Smooth muscle cell of the brain vasculature (primary cell): ENCODE measurements around the gene PRKG1.
"Not testable (repeated sequence)": the region's sequence is repeated elsewhere in the genome, so short reads cannot be mapped to it uniquely, and the experiment has no call there.

Source experiments
- DNase-seq: peaks from one replicate; pipeline ENCODE4 v3.0.0-alpha.2; 2012; ENCODE audit warnings: low read depth, low spot score

The PRKG1 gene

DNA sequence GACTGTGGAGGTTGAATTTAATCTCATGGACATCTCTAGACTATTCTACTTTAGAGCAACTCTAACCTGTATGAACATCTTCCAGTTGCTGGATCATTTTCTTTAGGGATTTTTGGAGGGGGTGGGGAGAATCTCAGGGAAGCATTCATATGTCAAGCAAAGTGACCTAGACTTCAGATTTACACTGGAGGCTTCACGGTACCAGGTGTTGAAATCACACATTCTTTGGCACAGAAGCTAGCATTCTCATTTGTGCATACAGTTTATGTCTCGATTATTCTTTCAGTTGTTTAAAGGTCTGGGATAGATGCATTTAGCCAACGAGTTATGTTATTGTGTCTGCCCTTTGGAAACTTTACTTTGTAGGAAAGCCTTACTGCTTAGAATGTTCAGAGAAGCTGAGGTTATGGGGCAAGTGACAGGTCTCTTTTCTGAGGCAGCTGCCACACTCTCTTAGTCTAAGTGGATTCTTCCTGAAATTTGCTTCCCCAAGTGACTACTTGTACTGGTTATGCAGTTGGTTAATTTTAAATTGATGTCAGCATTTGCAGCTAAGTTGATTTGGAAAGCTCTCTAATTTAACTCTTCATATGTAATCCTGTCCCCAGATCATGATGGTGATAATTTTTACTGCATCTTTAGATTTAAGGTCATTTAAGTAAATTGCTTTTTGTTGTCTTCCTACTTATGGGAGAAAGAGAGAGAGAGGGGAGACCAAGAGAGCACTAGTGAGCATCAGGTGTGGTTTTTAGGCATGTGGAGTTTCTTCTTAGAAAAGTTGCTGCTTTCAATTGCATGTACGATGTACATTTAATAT lies 153.8 kb downstream of the PRKG1 start:
- no peak for DNase-seq

DNA sequence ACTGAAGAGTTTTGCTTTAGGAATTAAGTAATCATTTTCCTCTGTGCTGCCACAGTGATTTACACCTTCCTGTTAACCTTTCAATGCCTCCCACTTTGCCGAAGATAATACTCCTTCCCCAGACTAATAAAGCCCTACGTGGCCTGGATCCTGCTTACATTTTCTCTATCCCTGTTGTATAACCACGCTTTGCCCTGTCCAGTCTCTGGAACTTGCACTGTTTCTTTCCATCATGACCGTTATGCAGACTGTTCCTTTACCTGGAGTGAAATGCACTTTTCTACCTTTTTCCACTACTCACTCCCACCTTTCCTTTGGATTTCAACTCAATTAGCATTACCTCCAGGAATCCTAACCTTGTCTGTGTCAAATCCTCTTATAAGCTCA lies 154.4 kb downstream of the PRKG1 start:
- DNase-seq: no peak

DNA sequence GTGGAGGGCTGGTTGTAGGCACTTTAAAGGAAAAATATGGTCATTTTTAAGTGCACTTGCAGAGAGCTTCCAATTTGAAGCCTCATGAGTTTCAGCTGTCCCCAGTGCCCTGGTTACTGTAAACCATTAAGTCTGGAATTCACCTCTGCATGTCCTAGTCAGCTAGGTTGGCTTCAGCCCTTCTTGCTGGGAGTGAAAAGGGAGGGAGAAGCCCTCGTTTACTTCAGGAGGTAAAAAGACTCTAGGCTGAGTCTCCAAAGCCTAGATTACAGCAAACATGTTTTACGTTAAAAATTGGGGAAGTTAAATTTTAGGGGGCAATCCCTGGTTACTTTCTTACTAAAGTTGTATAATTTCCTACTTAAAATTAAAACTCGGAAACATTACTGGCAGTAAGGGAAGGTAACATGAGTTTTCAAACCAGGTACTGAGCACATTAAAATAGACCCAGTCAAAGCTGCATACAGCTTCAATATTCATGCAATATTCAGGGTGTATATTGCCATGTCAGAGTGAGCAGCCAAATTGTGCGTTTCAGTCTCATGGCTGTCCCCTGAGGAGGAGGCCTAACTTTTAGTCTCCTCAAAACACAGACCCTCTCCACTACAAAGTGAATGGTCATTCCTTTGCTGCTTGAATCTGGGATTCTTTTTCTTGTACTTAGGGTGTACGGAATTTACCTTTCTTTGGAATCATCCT lies 156.7 kb downstream of the PRKG1 start:
- DNase-seq: no peak

DNA sequence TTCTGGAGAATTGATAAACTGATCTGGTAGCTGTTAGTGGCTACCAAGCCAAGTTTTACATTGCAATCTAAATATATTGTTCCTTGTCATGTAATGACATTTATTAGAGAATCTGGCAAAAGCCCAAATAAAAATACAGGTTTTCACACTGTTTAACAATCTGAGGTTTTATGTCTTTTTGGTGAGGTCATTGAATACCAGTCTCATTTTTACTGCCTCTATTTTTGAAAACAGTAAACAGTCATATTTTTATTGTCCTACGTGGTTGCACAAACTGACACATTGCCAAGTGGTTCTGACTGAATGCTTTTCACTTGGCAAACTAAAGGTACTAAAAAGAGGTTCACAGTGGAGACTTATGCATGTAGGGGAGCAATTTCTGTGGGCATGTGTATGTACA lies 157.5 kb downstream of the PRKG1 start:
- DNase-seq: no peak

DNA sequence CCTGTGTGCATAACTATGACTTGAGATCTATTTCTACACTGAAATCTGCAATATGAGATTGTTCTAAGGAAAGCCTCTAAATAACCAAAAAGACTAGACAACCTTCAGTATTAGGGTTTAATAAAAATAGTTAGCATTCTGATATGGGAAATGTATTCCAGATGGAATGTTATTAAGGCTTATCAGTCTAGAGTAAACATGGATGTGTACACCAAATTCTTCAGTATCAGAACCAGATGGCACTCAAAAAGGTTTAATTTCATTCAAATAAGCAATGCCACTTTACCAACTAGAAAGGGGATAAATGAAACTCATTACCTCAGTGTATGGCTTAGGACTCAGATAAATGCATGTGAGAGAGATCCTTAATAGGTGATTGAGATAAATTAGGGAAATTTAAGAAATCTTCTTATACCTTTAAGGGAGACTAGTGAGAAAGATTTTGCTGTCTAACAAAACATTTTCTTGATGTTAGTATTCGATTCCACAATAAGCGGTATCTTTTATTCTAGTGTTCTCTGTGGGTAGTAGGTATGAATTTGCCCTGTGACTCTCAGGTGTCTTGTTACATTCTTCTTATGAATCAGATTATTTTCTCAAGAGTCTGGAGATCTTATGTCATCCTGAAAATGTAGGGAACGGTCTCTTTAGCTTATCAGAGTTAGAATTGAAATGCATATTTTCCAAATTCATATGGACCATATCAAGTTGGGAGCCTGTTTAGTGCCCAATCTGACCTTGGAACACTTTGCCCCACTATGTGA lies 159.2 kb downstream of the PRKG1 start:
- DNase-seq: no peak

DNA sequence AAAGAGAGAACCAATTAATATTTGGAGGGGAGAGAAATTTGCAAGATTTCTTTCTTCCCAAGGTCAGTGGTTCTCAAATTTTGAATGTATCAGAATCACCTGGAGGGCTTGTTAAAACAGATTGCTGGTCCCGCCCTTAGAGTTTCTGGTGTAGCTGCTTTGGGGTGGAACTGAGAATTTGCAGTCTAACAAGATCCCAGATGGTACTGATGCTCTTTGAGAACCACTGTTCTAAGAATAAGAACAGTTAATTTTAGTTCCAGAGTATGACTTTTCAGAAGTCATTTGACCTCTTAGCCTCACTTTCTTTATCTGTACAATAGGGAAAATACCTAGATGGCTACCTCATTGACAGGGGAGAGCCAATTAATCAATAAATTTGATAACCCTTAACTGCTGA lies 161.6 kb downstream of the PRKG1 start:
- no peak for DNase-seq

DNA sequence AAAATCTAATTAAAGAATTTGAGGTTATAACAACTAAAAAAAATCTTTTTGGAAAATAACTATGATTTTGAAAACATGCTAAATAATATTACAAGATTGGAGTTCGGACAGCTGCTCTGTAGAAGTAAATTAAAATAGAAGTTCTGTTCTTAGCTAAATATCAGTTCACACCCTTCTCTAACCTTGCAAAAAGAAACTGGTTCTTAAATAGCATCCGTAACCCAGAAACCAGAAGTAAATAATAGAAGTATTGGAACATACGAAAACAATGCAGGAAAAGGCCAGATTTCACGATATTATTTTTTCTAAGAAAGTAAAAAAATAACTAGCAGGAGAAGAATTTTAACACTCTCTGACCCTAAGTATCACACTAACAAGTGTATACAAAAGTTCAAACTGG lies 164.7 kb downstream of the PRKG1 start:
- no peak for DNase-seq

DNA sequence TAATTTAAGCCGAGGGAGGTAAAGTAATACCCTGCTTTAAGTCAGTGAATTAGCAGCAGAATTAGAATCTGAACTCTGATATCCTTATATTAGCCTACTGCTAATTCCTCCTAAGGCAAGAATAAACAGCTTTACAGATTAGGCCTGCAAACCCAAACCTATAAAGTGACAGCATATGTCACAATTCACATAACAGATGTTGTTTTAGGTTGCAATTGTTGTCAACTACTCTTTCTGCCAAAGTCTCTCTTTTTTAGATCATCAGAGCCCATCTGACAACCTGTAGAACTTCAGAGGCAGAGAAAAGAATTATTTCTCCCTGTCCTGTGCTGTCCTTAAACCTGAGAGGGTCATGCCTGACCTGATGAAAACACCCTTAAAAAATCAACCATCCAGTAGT lies 167.2 kb downstream of the PRKG1 start:
- DNase-seq: no peak

DNA sequence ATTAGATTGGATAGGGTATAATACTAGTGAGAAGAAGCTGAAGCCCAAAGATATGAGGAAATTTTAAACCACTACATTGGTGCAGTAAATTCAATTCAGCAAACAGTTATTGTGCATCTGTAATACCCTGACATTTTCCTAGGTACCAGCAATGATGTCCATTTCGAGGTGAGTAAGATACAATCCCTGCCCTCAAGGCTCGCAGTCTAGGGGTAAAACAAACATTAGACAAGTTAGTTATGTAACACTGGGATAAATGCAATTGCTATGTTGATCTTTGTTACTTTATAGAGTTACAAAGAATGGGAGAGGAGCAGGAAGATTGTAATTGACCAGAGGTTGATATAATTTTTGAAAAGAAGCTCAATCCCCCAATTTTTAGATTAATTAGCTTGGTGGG lies 168.1 kb downstream of the PRKG1 start:
- no peak for DNase-seq

DNA sequence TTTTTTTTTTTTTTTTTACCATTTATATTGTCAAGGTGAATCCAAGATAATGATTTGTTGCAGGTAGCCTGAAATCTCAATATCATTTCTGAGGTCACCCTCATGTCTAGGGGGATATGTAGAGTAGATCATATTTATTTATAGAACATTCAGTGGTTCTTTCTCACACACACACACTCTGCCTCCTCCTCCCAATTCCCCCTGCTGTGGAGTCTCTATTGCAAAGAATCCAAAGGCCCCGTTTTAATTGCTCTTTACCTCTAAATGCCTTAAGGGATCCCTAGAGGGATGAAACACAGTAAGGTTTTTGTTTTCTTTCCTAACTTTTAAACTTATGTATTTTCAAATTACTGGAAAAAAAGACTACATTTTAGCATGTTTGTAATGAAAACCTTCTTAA lies 170.0 kb downstream of the PRKG1 start:
- no peak for DNase-seq

DNA sequence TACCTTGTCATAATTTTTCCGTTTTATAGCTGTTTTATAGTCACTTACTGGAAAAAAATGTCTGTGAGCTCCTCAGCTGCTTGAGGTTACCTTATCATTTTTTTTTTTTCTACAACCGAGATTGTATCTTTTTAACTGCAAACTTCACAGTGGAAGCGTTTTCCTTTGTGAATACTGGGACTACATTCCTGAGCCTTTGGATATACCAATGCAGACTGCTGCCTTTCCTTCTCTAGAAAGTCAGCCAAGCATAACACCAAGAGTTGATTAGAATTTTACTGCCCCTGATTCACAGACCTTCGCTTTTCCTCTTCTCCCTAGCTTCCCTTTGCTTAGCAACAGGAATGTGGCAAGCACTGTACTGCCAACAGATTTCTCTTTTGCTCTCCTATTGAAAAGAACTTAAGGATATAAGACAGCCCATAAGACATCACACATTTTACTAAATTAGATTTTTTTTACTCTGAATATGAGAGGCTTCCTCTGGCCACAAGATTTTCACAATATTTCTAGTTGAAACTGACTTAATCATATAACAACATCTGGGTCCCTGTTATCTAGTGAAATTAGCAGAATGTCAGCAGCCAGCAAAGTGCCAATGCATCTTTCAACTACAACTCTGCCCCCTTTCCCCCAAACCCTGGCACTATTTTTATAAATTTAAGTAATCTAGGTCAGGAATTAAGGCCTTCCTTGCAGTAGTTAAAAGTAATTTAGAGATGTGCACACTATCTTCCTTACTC lies 170.6 kb downstream of the PRKG1 start:
- DNase-seq: no peak

DNA sequence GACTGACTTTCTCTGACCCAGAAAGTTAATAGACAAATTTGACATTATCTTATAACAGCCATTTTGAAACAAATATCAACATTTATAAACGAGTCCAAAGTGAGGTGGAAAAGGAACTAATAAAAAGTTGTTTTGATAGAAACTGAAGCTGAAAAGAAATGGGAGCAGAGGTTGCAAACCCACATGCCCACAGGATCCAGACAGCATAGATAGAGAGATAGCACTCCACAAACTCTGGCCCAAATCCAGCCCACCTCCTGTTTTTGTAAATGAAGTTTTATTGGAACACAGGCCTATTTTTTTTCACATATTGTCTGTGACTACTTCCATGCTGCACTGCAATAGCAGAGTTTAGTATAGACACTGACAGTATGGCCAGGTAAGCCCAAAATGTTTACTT lies 171.9 kb downstream of the PRKG1 start:
- no peak for DNase-seq

DNA sequence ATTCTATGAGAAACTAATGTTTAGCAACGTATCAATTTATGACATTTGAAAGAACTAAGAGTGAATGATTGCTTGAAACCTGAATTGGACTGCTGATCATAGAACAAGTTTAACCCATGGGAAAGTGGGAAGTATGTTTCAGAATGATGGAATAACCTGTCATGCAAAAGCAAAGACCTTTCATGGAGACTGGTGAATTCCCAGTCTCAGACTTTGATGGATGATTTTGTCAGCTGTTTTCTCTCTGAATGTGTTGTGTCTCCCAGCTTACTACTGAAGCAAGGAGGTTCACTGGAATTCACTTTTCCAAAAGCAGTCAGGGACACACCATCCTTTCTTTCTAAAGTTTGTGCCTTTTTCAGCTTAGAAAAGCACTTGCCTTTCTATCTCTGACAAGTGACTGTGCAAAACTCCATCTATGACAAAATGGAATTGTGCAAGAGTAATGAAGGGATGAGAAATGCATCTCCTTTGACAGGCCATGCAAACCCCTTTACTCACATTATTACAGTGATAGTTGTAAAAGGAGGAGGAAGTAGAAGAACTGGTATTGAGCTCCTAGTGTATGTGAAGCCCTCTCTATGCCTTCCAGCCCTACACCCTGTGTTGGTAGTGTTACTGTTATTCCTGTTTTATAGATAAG lies 176.1 kb downstream of the PRKG1 start:
- DNase-seq: no peak

DNA sequence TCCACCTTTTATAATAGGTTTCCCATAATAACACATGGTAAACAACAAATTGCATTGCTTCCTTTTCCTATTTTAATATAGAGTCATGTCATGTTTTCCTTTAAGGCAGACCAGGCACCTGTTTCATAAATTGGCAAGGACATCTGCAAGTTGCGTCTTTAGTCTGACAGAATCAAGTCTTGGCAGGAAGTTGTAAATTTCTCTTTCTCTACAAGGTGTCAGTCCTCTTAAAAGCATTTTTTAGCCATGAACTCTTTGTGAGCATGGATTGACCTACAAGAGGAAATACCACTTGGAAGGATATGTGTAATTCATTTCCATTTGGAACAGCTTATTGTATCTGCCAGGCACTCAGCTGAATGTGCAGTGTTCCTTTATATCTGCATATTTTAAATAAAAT lies 176.8 kb downstream of the PRKG1 start:
- no peak for DNase-seq

DNA sequence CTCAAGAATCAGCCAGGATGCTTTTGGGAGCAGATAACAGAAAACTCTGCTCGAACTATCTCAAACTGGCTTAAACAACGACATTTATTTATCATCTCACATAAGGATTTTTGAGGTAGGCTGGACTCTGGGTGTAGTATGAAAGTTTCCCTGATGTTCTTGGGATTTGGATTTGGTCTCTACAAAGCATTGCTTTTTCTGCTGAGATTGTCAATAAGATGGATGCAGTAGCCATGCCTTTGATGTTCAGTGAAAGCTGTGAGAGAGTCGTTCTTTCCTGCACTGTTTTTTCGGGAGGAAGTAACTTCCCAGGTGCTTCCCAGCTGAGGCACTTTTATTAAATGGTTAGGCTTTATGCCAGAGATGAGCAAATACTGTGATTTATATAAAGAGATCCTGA lies 181.1 kb downstream of the PRKG1 start:
- DNase-seq: no peak

DNA sequence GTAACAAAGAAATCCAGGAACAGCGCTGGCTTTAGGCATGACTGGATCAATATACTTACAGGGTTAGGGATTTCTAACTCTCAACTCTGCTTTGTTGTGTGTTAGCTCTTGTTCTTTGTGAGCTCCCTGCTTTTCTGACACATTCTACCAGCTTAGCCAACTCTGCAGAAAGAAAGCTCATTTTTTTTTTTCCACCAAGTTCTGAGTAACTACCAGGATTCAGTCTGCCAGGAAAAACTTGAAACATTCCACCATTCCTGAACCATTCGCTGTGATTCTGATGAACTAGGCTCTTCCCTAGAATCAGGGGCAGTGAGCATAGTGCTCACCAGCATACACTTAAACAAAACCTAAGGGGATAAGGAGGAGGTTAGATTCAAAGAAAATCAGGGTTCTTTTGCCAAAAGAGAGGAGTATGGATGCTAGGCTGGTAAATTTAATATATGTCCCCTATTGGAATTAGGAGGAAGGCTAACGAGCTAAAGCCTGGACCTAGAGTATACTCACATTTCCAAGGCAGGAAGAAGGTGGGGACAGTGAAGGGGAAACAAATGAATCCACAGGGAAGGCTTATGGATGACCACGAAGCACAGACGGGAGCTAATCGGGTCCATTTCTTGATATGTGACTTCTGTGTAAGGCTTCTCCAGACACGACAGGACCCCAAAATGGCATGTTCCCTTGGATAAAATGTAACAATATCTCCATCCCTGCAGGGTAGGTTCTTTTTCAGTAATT lies 183.4 kb downstream of the PRKG1 start:
- no peak for DNase-seq

DNA sequence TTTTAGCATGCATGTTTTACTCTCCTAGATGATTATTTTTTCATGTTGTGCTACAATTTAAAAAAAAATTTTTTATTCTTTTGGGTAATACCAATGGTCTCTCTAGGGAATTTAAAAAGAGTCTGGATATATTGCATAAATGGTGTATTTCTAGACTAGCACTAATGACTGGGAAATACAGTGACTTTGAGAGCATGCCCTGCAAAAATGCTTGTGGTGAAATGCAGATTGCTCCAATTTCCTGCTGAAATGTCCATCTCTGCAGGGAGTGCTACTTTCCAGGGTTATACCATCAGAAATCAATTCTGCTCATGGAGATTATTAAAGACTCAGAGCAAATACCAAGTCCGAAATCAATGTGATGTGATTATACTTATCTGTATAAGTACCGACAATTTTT lies 186.1 kb downstream of the PRKG1 start:
- no peak for DNase-seq

DNA sequence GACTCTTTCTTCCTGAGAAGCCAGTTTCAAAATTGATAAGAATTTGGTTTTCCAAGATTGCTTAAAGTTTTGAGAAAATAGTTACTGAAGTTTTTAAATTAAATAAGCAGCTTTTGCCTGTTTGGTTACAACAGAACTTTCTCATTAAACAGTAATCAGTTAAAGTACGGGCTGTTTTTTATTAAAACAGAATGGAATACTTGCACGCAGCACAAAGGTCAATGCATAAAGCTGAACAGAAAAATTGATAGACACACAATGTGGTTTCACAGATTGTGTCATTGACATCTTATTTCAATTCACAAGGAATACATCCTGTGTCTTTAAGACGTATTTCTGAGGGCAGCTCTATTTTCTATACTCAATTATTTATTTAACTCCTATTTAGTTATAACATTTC lies 192.2 kb downstream of the PRKG1 start:
- DNase-seq: no peak

DNA sequence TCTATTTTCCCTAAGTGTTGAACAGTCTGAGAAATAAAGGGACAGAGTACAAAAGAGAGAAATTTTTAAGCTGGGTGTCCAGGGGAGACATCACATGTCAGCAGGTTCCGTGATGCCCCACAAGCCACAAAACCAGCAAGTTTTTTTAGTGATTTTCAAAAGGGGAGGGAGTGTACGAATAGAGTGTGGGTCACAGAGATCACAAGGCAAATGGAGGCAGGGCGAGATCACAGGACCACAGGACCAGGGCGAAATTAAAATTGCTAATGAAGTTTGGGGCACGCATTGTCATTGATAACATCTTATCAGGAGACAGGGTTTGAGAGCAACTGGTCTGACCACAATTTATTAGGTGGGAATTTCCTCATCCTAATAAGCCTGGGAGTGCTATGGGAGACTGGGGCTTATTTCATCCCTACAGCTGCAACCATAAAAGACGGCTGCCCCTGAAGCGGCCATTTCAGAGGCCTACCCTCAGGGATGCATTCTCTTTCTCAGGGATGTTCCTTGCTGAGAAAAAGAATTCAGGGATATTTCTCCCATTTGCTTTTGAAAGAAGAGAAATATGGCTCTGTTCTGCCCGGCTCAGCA lies 193.8 kb downstream of the PRKG1 start:
- not testable (repeated sequence) for DNase-seq

DNA sequence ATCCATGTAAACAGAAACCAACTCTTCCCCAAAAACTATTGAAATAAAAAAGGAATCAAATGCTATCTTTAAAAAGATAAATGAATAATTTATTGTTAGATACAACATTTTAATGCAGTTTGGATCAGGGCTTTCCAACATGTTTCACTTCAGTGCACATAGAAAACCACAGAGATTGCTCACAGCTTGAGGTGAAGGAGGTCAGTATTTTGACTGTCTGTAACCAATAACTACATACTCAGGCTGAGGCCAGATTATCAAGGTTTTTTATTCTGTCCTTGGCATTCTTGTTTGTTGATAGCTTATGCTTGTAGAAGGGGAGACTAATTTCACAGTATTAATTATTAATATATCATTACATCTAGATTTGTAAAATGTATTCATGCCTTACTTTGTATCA lies 195.5 kb downstream of the PRKG1 start:
- no peak for DNase-seq
